Kidney epithelial cell (primary cell): ENCODE results near the gene IL1F10. TPM values are rescaled to one million over a fixed set of nuclear protein-coding genes. Genes with fewer than 3 reads are reported as not detected.

Experiments
- DNase-seq: peaks from one replicate; pipeline ENCODE4 v3.0.0-alpha.2; 2010; ENCODE audit warnings: low read depth
- H3K27me3 ChIP-seq: 2 replicates; pipeline ENCODE4 v1.6.0; 2011; ENCODE audit warnings: low read length; ENCODE audit not compliant: control insufficient read depth, insufficient read depth
- H3K36me3 ChIP-seq: 2 replicates; pipeline ENCODE4 v1.5.1; 2011; ENCODE audit warnings: low read length; ENCODE audit not compliant: control insufficient read depth, insufficient read depth
- H3K4me3 ChIP-seq: 2 replicates; pipeline ENCODE4 v1.5.1; 2011; ENCODE audit warnings: low read depth, mild to moderate bottlenecking, control low read depth, low read length
- CTCF ChIP-seq: IDR thresholded peaks from 2 replicates; pipeline ENCODE4 v1.5.1; 2011; ENCODE audit warnings: mild to moderate bottlenecking, moderate library complexity, low read length, control low read depth, inconsistent platforms; ENCODE audit not compliant: insufficient read depth, poor library complexity, severe bottlenecking
- total RNA-seq: library from RNA; depleted of rRNA; stranded (reverse); fragments of >200 nt; gene quantifications from 2 replicates; pipeline ENCODE4 v1.2.3, GENCODE V29; 2015

The IL1F10 gene
- total RNA-seq, 1 donor from 2014 or later: not detected

GRCh38 chr2:113070606-113070975 is 2.8 kb downstream of the IL1F10 start:
- no peak for DNase-seq
- Histone ChIP-seq H3K36me3 (no peaks in the 10 kb centered on the region), H3K4me3 (no peak overlapping the region), H3K27me3 (no peaks in the 10 kb centered on the region)
- TF ChIP-seq CTCF: no peak

- no peaks in the 10 kb centered on the region for H3K27me3 ChIP-seq
- H3K4me3 ChIP-seq: no peak overlapping the region
- no peak for DNase-seq
- no peak for TF ChIP-seq CTCF
- H3K36me3 ChIP-seq: no peaks in the 10 kb centered on the region
Observed at GRCh38 chr2:113072584-113072983, 4.8 kb downstream of the IL1F10 start.

- H3K27me3 ChIP-seq: no peaks in the 10 kb centered on the region
- DNase-seq: no peak
- no peak for TF ChIP-seq CTCF
- H3K4me3 ChIP-seq: no peak overlapping the region
- no peaks in the 10 kb centered on the region for H3K36me3 ChIP-seq
Observed at GRCh38 chr2:113073325-113073834, 5.6 kb downstream of the IL1F10 start.

- Histone ChIP-seq H3K4me3 (no peak overlapping the region), H3K36me3 (no peaks in the 10 kb centered on the region), H3K27me3 (no peaks in the 10 kb centered on the region)
- TF ChIP-seq CTCF: no peak
- DNase-seq: no peak
Observed at GRCh38 chr2:113075030-113075429, 7.3 kb downstream of the IL1F10 start.

- DNase-seq: no peak
- no peak for TF ChIP-seq CTCF
Observed at GRCh38 chr2:113075600-113075999, 7.8 kb downstream of the IL1F10 start.

GRCh38 chr2:113076954-113077669 is 9.3 kb downstream of the IL1F10 start:
- H3K27me3 ChIP-seq: no peaks in the 10 kb centered on the region
- TF ChIP-seq CTCF: no peak
- no peak overlapping the region for H3K4me3 ChIP-seq
- no peaks in the 10 kb centered on the region for H3K36me3 ChIP-seq
- no peak for DNase-seq

More at GRCh38 chr2:113075600-113075999, 7.8 kb downstream of the IL1F10 start:
- H3K27me3 ChIP-seq: no peaks in the 10 kb centered on the region
- no peak overlapping the region for H3K4me3 ChIP-seq
- no peaks in the 10 kb centered on the region for H3K36me3 ChIP-seq
